GM10248 (cell line): ENCODE measurements around the gene PNKD.

Source experiments
- CTCF ChIA-PET: fragments of 300-600 bp; sonication (Branson Sonifier 250); formaldehyde crosslinking; extraction: SDS; loops from one replicate; lab custom pipeline; 2021; ENCODE audit warnings: antibody characterized with exemption; lab: Yijun Ruan, JAX
- POLR2A ChIA-PET: fragments of 350-650 bp; sonication (Branson Sonifier 250); formaldehyde crosslinking; extraction: SDS; loops from one replicate; lab custom pipeline; 2020; ENCODE audit warnings: antibody characterized with exemption; lab: Yijun Ruan, JAX
- DNase-seq: peaks from one replicate; pipeline ENCODE4 v3.0.0; 2012; ENCODE audit errors: extremely low spot score
- TF ChIP-seq, protein P1 (sequence below): IDR thresholded peaks from 2 replicates; pipeline ENCODE4 v1.5.1; 2012; ENCODE audit warnings: mild to moderate bottlenecking, low read depth; ENCODE audit errors: extremely low read depth, missing control alignments, control extremely low read depth

The PNKD gene

DNA sequence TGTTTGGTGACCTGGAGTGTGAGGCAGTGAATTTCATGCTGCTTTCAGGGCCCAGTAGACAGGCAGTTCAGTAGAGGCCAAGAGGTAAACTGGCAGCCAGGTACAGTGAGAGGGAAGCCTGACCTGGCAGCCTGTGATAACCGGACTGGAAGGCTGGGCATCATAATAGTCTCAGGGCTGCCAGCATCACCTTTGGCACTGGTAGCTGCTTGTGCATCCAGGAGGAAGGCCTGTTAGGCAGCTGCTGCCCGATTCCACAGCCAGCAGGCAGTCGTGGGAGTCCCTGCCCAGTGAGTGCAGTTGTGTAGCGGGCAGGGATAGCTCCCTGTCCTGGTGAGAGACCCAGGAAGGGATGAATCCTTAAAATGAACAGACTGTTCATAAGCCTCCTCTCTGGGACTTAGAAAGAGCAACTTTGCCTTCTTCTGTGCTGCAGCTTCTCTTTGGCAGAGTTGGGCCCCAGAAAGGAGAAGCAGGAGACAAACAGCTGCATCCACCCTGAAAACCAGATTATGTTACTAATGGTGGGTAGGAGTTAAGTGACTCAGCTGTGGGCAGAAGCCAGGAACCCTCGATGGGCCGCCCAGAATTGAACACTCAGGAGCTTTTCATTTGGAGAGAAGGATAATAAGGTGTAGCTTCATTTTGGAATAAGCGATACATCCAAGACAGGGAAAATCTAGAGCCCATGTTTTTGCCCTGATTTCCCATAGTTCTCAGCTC lies 17.6 kb upstream of the PNKD start:
- TF ChIP-seq, protein P1, sequence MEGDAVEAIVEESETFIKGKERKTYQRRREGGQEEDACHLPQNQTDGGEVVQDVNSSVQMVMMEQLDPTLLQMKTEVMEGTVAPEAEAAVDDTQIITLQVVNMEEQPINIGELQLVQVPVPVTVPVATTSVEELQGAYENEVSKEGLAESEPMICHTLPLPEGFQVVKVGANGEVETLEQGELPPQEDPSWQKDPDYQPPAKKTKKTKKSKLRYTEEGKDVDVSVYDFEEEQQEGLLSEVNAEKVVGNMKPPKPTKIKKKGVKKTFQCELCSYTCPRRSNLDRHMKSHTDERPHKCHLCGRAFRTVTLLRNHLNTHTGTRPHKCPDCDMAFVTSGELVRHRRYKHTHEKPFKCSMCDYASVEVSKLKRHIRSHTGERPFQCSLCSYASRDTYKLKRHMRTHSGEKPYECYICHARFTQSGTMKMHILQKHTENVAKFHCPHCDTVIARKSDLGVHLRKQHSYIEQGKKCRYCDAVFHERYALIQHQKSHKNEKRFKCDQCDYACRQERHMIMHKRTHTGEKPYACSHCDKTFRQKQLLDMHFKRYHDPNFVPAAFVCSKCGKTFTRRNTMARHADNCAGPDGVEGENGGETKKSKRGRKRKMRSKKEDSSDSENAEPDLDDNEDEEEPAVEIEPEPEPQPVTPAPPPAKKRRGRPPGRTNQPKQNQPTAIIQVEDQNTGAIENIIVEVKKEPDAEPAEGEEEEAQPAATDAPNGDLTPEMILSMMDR = no peak
- ChIA-PET CTCF (interaction anchor here (1.3 to 8.3 kb wide), 5 partner anchors 14 to 595 kb away, joined by 3 to 57 read pairs (median 5); partner anchors contain the start of genes AAMP and PNKD), POLR2A (interaction anchor here (1.4 kb wide), 1 partner anchor 18 kb away, joined by 3 read pairs; the partner anchor contains the start of gene PNKD)
- no peak for DNase-seq

DNA sequence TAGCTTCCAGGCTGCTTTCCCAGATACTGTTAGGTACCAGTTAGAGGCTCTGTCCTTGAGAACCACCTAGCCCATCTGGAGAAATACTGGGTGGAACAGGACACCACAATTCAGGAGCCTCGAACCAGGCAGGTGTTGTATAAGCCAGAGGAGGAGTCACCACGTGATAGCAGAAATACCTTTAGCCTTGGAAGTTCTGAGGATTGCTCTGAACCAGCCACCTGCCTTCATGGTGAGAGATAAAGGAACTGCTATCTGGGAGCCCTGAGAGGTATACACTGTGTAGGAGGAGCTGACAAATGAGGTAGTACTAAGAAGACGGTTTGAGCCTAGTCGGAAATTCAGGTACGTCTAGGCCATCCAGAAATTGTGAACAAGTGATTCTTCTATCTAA lies 17.1 kb upstream of the PNKD start:
- TF ChIP-seq, protein P1 = no peak
- POLR2A ChIA-PET = interaction anchor here (1.4 kb wide), 1 partner anchor 17 kb away, joined by 3 read pairs; the partner anchor contains the start of gene PNKD
- DNase-seq = no peak
- CTCF ChIA-PET = interaction anchor here (1.3 to 8.3 kb wide), 5 partner anchors 13 to 595 kb away, joined by 3 to 57 read pairs (median 5); partner anchors contain the start of genes AAMP and PNKD

DNA sequence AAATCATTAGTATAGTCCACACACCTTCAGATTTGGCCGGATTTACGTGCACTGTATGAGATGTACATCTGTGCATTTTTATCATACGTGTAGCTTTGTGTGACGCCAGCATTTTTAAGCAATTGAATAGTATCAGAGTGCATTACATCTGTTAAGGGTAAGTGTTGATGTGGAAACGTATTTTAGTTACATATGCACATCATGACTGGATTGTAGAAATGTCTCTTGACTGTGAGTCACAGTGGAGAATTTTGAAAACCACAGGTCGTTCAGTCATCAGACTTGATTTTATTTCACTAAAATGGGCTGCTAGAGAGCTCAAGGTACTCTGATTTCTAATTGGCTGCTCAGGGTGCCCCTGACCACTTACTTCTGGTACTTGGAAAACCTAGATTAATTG lies 14.9 kb upstream of the PNKD start:
- CTCF ChIA-PET = interaction anchor here (0.8 to 8.3 kb wide), 7 partner anchors 10 to 50 kb away, joined by 3 to 57 read pairs (median 6); partner anchors contain the start of genes AAMP and PNKD
- TF ChIP-seq, protein P1 = no peak
- POLR2A ChIA-PET = no interaction called here
- no peak for DNase-seq

DNA sequence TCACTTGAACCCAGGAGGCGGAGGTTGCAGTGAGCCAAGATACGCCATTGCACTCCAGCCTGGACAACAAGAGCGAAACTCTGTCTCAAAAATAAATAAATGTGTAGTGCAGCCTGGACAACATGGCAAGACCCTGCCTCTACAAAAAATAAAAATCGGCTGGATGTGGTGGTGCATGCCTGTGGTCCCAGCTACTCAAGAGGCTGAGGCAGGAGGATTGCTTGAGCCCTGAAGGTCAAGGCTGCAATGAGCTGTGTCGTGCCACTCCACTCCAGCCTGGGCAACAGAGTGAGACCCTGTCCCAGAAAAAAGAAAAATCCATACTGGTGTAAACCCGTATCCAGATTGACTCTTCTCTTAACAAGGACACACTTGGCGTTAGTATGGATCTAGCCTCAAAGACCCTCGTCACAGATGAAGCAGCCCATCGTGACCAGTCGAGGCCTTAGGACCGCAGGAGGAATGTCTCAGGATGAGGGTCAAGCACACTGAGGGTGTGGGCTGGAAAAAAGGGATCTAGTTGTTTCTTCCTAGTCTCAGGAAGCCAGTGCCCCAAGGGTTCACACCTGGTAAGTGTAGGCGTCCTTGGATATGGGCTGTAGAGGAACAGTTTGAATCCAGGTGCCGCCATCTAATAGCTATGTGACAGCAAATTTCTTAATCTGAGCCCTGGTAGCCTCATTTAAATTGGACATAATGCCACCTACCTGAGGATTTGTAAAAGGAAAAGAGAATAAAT lies 13.5 kb upstream of the PNKD start:
- TF ChIP-seq, protein P1 = no peak
- ChIA-PET POLR2A (interaction anchor here (1.8 kb wide), 1 partner anchor 13 kb away, joined by 5 read pairs; the partner anchor contains the start of genes AAMP and PNKD), CTCF (interaction anchor here (0.7 to 8.3 kb wide), 22 partner anchors 9 to 110 kb away, joined by 3 to 57 read pairs (median 6); partner anchors contain the start of genes AAMP, CXCR1 and PNKD)
- no peak for DNase-seq

DNA sequence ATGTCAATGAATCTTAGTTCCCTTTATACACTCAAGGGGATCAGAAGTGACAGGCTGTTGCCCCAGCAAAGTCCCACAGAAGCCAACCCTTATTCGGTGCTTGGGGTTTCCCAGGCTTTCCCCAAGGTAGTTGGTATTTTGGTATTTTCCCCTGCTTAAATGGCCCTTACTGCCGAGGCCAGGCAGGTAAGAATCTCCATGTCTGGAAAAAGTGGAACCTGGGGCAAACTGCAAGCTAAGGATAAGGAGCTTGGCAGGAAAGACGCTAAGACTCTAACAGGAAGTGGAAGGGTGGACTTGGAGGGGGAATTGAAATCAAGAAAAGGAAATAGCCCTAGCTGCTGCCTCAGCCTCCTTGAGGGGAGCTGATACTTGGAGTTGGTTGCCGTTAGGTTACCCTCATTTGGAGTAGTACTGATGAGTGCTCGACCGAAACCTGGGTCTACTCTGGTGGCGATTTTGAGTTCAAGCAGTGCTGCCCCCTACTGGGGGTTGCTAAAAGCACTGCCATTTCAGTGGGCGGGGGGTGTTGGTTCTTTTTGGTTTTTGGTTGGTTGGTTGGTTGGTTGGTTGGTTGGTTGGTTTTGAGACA lies 12.8 kb upstream of the PNKD start:
- TF ChIP-seq, protein P1 = peak; percentile 63
- ChIA-PET POLR2A (interaction anchor here (1.8 kb wide), 1 partner anchor 13 kb away, joined by 5 read pairs; the partner anchor contains the start of genes AAMP and PNKD), CTCF (interaction anchor here (0.7 to 8.3 kb wide), 20 partner anchors 9 to 111 kb away, joined by 3 to 57 read pairs (median 6); partner anchors contain the start of genes AAMP, CXCR1 and PNKD)
- DNase-seq = peak; percentile 71
